GM12874 (cell line): Measurements from ENCODE around the gene CCNL2.

Source experiments
- CTCF ChIP-seq: IDR thresholded peaks from 2 replicates; pipeline ENCODE4 v1.5.1; 2011; ENCODE audit warnings: low read depth, mild to moderate bottlenecking, control low read depth, low read length, moderate library complexity; ENCODE audit not compliant: insufficient read depth

Gene CCNL2

GRCh38 chr1:1361982-1362423, 37.1 kb downstream of the CCNL2 start:
- TF ChIP-seq CTCF = no peak

- TF ChIP-seq CTCF = no peak
Measured at GRCh38 chr1:1361233-1361981, 37.7 kb downstream of the CCNL2 start.

GRCh38 chr1:1360506-1361169, 38.5 kb downstream of the CCNL2 start:
- no peak for TF ChIP-seq CTCF

- no peak for TF ChIP-seq CTCF
Measured at GRCh38 chr1:1359664-1360468, 39.3 kb downstream of the CCNL2 start.

GRCh38 chr1:1359308-1359663, 39.8 kb downstream of the CCNL2 start:
- TF ChIP-seq CTCF = no peak

GRCh38 chr1:1358433-1359271, 40.5 kb downstream of the CCNL2 start, which contains the start of gene MXRA8:
MXRA8 (minus strand) TSS chr1:1358555; CDS start chr1:1358504, 51 bp downstream.
- TF ChIP-seq CTCF = no peak
